GM18507 (cell line): Measurements from ENCODE around the gene PITX2.

Experiments
- DNase-seq: peaks from one replicate; pipeline ENCODE4 v3.0.0; 2011; ENCODE audit warnings: low read depth; ENCODE audit not compliant: insufficient read length; ENCODE audit errors: extremely low spot score
- FAIRE-seq: peaks from 2 replicates; lab custom pipeline; 2011; peaks lifted over from hg19 to GRCh38; lab: Jason Lieb, UNC

Gene PITX2

GRCh38 chr4:110637408-110638088, 14.7 kb upstream of the PITX2 start:
- no peak for FAIRE-seq

GRCh38 chr4:110636680-110637407, 14.0 kb upstream of the PITX2 start:
- FAIRE-seq: no peak
- no peak for DNase-seq

More at GRCh38 chr4:110637408-110638088, 14.7 kb upstream of the PITX2 start:
- no peak for DNase-seq

GRCh38 chr4:110636171-110636679, 13.3 kb upstream of the PITX2 start:
- FAIRE-seq (no peak), DNase-seq (no peak)

- DNase-seq (no peak), FAIRE-seq (no peak)
Measured at GRCh38 chr4:110635163-110635865, 12.4 kb upstream of the PITX2 start.

GRCh38 chr4:110634350-110635162, 11.7 kb upstream of the PITX2 start:
- DNase-seq (no peak), FAIRE-seq (no peak)

DNA sequence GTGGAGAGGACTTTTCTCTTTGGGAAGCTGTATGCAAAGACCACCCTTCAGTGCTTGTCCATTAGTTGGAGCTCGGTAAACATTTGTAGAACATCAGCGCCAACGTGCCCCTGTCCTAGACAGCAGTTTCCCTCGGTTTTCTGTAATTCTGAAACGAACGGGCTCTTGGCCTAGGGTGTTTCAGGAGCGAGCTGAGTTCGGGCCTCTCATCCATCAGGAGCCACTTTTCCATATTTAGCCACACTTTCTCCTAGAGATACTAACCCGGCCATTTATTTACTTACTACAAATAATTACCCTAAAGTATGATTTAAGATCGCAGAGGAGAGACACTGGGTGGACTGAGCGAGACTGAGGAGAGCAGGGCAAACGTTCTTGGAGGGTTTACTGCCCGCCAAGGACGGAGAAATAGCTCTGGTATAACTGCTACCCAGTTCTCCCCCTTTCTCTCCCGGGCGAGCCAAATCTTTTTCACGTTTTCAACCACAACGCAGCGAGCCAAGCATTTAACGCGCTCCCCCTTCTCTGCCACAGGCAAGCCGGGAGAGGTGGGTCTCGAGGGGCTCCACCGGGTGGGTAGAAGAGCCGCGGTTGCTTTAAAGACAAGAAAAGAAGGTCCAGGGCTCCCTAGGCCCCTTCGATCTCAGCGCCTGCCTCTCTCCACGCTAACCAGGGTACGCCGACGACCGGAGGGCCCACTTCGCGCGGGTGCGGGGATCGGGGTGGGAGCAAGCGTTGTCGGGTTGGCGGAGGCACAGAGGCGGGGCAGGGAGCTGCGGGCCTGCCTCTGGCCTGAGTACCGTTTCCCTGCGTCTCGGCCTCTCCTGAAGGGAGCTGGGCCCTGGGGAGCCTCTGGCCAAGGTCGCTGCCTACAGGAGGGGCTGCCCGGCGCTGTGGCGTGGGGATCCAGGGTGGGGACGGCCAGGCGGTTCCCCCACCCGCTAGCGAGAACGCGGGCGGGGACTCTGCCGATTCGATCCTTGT, 10.8 kb upstream of the PITX2 start:
- DNase-seq (no peak), FAIRE-seq (no peak)

GRCh38 chr4:110632506-110633357, 9.9 kb upstream of the PITX2 start:
- DNase-seq (no peak), FAIRE-seq (no peak)

GRCh38 chr4:110631584-110632505, 9.0 kb upstream of the PITX2 start:
- peak; percentile 57 for DNase-seq
- peak; percentile 85 for FAIRE-seq

- FAIRE-seq: no peak
- no peak for DNase-seq
Measured at GRCh38 chr4:110630688-110631402, 8.0 kb upstream of the PITX2 start.

DNA sequence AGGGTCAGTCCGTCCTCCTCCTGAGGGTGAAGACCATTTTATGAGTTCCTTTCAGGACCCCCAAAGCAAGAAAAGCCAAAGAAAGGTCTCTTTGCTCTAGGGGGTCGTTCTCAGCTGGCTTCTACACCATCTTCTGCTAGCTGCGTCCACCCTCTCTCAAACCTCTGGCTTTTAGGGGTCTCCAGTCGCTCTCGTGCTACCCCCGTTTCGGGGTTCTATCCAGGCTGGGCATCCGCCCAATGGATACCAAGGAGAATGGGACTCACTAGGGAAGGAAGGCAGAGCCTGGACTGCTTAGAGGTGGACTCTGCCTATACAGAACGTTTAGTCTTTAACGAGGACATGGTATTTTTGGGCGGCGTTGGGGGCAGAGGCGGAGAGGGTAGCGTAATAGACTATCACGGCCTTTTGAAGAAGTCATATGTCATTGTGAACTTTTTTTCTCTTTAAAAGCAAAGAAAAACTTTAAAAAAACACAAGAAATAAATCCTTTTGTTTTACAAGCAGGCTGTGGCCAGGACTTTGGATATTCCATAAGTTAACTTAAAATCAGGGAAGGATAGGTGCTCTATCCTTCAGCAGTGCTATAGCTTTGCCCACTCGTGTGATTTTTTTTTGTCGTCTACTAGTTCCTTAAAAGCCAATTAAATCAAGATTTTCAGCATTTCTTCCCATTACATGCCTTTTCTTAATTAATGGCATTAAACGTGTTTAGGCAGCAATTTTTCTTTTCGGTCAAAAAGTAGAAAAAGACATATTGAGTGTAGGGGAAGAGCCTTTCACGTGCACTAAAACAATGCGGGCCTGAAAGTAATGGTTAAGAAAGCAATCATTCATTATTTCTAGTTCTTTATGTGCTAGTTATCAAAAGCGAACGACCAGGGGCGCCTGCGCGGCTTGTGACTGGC, 7.2 kb upstream of the PITX2 start:
- DNase-seq: no peak
- no peak for FAIRE-seq

- DNase-seq (no peak), FAIRE-seq (no peak)
Measured at GRCh38 chr4:110629214-110629754, 6.4 kb upstream of the PITX2 start.

- no peak for DNase-seq
Measured at GRCh38 chr4:110628663-110629213, 5.9 kb upstream of the PITX2 start.

GRCh38 chr4:110627977-110628662, 5.2 kb upstream of the PITX2 start:
- DNase-seq (no peak), FAIRE-seq (no peak)

More at GRCh38 chr4:110628663-110629213, 5.9 kb upstream of the PITX2 start:
- FAIRE-seq: no peak
